Activated CD4-positive, CD25-positive, alpha-beta regulatory T cell (primary cell): ENCODE data around the gene SLC28A1.

Experiments used
- DNase-seq, 4 experiments: peaks; one replicate each; lab custom pipeline; 2025; lab: John Stamatoyannopoulos, UW

Gene SLC28A1

GRCh38 chr15:84940399-84940798 lies 55.9 kb downstream of the SLC28A1 start:
- DNase-seq = no peak

GRCh38 chr15:84942456-84942855 lies 58.0 kb downstream of the SLC28A1 start:
- no peak for DNase-seq

DNA sequence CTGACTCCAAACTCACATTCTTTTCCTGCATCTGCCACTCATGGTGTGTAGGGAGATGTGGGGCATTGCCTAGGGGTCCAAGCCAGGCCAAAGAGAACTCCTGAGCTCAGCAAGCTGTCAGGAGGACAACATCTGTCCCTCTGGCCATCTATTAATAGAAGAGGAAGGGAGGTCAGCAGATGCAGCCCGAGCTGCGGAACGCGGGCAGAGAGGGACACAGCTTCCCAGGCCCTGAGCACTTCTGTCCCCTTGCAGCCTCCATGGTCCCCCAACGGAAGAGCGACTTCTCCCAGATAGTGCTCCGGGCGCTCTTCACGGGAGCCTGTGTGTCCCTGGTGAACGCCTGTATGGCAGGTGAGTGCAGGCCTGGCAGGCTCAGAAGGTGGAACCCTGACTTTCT lies 59.8 kb downstream of the SLC28A1 start:
- DNase-seq = no peak

DNA sequence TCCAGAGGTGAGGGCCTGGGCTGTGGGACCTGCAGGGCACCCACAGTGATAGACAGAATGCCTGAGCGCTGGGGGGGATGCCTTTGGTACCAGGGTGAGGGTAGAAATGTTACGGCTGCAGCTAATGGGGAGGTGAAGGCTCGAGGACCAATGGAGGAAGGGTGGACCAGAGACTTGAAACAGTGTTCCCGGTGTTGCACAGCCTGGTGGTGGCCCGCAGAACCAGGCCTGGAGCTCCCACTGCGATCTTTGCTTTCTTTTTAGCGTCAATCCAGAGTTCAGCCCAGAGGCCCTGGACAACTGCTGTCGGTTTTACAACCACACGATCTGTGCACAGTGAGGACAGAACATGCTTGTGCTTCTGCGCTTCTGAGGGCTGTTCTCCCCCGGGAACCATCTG lies 60.4 kb downstream of the SLC28A1 start:
- DNase-seq = no peak

DNA sequence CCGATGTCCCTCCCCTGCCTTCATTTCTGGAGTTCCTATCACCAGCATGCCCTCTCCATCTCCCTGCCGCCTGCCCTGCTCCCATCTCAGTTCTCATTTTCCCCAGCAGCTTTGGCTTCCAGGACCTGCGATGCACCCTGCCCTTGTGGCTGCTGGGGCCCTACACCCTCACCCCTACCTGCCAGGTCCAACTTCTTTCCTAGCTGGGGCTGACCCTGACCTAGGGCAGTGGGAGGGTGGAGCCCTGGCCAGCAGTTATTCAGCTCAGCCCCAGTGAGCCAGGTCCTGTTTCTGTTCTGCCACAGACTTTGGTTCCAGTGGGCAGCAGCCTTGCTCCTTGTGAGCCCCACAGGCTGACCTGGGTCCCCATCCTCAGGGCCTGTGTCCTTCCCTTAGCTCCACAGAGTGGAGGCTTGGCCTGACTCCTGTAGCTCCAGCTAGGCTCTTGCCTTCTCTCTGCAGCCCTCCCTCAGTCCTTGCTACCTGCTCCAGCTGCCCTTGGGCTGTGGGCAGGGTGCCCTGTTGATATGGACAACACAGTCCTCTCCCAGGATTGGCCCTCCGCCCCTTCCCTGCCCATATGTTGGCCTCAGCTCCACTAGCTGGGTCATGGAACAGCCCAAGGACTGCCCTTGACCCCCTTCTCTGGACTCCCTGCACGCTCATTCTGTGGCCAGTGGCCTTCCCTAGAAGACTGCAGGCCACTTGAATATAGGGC lies 62.5 kb downstream of the SLC28A1 start:
- DNase-seq = no peak

- DNase-seq = no peak
Measured at GRCh38 chr15:84947947-84948830, 63.7 kb downstream of the SLC28A1 start.

GRCh38 chr15:84949043-84949442 lies 64.6 kb downstream of the SLC28A1 start:
- DNase-seq = no peak

GRCh38 chr15:84949845-84950569 lies 65.5 kb downstream of the SLC28A1 start:
- DNase-seq = no peak

DNA sequence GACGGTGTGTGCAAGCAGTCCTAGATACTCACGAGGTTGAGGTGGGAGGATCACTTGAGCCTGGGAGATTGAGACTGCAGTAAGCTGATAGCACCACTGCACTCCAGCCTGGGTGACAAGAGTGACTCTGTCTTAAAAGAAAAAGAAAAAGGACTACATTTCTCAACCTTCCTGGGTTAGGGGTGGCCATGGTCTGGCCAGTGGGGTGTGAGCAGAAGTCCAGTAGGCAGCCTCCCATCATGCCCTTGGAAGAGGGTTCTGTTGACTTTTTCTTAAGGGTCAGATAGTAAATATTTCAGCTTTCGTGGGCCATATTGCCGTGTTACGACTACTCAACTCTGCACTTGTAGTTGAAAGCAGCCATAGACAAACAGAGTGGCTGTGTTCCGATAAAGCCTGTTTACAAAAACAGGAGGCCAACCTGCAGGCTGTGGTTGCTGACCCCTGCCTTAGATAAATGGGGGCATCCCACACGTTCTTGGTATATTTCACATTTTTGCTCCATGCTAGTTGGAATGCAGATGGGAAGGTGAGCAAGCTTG lies 66.2 kb downstream of the SLC28A1 start:
- no peak for DNase-seq

DNA sequence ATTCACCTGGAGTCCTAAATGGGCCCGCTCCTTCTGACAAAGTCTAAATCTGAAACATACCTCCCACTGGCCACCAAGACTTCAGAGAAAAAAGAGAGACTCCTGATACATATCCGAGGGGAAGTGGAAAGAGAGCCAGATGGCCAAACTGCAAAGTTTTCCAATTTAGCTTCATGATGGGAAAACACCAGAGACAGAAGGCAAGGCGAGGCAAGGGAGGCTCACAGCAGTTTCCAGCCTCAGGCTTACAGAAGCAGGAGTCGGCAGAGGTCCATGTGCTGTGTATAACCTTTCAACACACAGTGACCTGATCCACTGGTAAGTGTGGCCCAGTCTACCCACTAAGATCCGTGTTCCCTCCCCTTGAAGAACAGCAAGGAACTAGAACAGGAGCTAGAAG lies 67.3 kb downstream of the SLC28A1 start:
- DNase-seq = no peak

DNA sequence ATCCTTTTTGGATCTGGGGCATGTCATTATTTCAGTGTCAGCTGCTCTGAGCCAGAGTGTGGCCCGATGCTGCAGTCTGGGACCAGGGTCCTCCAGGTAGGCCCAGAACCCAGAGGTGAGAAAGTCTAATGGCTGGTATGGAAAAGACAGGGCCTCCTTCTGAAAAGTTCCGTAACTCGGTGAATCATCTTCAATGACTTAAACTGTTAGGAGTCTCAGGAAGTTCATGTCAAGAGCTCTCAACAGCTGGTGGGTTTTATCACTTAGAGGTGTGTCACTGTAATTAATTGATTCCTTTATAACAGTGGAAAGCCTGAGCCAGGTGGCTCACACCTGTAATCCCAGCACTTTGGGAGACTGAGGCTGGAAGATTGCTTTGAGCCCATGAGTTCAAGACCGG lies 68.7 kb downstream of the SLC28A1 start:
- no peak for DNase-seq

DNA sequence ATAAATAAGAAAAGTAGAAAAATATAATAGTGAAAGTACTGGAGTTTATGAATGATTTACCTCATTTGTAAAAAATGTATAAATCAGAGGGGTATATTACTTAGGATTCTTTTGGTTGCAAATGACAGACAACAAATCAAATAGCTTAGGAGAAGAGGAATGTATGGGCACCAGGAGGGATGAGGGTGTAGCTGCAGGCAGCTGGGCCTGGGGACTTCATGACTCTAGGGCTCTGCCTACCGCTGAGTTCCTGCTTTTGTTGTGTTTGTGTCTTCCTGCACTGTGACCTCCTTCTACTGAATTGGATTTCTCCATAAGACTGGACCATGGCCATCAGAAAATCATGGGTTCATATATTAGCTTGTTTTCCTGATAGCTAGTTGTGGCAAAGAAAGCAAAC lies 69.3 kb downstream of the SLC28A1 start:
- DNase-seq = no peak

DNA sequence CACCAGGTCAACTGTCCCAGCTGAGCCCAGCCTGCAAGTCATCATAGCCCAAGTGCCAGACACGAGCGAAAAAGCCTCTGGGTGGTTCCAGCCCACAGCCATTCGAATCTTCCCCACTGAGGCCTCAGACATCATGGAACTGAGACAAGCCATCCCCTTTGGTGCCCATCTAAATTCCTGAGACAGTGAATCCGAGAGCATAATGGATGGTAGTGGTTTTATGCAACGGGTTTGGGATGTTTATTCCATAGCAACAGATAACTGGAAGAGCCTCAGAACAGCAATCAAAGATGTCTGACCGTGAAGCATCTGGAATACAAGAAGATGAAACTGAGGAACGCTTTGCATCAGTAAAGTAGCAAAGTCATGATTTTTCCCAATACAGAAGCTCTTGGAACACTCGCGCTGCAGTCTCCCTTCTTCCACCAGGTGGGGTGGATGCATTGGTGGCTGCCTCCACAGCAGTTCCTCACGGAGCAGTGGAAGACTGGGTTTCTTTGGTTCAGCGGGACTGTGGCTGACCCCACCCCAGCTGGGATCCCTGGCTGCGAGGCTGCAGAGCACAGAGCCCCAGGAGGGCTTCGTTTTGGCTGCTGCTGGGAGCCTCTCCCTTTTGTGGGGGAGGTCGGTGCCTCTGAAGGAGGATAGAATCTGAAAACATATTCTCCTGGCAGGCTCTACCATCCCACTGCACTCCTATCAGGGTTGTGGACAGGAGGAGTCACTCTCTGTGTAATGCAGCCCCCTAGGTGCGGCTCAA lies 70.8 kb downstream of the SLC28A1 start:
- peak in 1 of 4 experiments; percentile 3 for DNase-seq

DNA sequence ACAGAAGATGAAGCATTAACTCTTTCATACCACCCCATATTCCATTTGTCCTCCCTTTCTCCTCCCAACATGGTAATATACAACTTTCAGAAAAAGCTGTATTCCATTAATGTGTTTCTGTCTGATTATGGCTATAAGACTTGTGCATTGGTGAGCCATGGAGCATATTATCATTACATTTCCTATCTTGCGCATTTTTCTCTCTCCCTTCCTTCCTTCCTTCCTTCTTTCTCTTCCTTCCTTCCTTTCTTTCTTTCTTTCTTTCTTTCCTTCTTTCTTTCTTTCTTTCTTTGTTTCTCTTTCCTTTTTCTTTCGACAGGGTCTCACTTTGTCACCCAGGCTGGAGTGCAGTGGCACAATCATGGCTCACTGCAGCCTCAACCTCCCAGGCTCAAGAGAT lies 71.7 kb downstream of the SLC28A1 start:
- DNase-seq = no peak

- DNase-seq = no peak
Measured at GRCh38 chr15:84960391-84961113, 76.1 kb downstream of the SLC28A1 start.

- DNase-seq = no peak
Measured at GRCh38 chr15:84961114-84961452, 76.6 kb downstream of the SLC28A1 start.

- DNase-seq = no peak
Measured at GRCh38 chr15:84961707-84962106, 77.2 kb downstream of the SLC28A1 start.

DNA sequence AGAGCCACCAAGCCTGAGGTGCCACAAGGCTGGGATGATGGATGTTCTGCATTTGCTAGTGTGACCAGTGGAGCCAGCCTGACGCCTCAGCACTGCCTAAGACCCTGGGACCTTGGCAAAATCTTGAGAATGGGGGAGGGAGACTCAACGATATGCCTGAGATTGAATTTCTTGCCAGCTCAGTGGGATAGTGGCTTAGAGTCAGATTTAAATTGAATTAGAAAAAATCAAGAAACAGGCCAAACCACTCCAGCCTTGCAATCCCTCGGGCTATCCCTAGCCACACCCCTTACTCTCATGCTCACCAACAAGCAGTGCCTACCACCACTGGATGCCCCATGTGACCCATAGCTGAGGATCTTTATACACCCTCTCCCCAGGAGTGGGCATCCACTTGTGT lies 78.5 kb downstream of the SLC28A1 start:
- DNase-seq = no peak

- no peak for DNase-seq
Measured at GRCh38 chr15:84967380-84967779, 82.9 kb downstream of the SLC28A1 start.

DNA sequence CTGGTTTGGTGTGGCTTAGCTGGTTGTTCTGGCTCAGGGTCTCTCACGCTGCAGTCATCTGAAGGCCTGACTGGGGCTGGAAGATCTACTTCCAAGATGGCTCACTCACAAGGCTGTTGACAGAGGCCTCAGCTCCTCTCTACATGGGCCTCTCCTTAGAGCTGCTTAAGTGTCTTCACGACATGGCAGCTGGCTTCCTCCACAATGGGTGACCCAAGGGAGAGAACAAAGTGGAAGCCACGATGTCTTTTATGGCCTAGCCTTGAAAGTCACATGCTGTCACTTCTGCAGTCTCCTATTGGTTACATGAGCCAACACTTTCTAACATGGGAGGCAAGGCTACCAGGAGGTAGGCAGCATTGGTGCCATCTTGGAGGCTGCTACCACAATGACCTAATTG lies 83.8 kb downstream of the SLC28A1 start:
- DNase-seq = no peak

DNA sequence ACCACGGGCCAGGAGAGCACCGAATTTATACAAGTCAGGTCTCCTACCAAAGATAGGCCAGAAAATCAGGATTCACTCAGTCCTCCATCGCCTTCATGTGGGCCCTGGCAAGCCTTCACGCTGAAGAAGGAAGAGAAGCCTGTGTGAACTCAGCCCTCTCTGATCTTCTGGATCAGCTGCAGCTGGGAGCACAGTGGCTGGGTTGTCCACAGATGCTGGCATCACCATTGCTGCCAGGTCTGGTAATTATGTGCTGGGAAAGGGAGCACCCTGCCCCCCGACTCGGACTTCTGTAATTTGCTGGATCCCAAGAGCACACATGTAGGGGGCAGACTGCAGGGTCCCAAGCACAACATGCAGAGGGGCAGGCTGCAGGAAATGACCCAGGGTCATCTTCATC lies 84.8 kb downstream of the SLC28A1 start:
- DNase-seq = no peak
